CD4-positive, alpha-beta T cell treated with Interleukin-4 for 1 hour (primary cell): Measurements from ENCODE around the gene NBEAL2.

Experiments
- DNase-seq, 2 donors: peaks; one replicate each; pipeline ENCODE4 v3.0.0-alpha.2; 2020 to 2022

Gene NBEAL2

DNA sequence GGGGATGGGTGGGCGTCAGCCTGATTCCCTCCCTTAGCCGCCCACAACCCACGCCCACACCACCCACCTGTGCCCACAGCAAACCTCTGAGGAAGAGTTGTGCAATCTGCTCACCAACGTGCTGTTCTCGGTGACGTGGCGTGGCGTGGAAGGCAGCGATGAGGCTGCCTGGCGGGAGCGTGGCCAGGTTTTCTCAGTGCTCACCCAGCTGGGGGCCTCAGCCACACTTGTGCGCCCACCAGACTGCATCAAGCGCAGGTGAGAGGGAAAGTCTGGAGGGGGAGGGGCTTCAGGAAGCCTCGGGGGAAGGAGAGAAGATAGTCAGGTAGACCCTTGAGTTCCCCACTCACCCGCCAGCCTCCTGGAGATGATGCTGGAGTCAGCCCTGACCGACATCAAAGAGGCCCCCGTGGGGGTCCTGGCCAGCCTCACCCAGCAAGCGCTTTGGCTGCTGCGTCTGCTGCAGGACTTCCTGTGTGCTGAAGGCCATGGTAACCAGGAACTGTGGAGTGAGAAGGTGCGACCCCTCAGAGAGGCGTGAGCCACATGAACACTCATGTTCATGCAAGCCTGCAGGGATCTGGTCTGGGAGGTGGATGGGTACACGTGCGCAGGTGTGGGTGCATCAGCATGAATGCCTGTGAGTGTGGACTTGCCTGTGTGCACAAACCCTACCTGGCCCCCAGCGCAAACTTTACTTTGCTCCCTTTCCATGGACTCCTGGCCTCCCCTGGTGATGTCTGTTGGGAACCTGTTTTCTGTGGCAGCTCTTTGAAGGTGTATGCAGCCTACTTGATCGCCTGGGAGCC is 21.7 kb downstream of the NBEAL2 start:
- DNase-seq: no peak

DNA sequence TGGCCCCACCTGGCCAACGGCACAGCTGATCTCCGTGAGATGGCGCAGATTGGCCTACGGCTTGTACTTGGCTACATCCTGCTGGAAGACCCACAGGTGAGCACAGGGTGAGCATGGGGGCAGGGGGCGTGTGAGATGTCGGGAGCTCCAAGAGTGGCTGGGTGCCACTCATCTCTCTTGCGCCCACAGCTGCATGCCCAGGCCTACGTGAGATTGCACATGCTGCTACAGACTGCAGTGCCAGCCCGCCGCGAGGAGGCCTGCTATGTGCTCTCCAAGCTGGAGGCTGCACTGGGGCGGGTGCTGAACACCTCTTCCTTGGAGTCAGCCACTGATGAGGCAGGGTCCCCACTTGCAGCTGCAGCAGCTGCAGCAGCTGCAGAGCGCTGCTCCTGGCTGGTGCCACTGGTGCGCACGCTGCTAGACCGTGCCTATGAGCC is 22.3 kb downstream of the NBEAL2 start:
- DNase-seq: no peak

DNA sequence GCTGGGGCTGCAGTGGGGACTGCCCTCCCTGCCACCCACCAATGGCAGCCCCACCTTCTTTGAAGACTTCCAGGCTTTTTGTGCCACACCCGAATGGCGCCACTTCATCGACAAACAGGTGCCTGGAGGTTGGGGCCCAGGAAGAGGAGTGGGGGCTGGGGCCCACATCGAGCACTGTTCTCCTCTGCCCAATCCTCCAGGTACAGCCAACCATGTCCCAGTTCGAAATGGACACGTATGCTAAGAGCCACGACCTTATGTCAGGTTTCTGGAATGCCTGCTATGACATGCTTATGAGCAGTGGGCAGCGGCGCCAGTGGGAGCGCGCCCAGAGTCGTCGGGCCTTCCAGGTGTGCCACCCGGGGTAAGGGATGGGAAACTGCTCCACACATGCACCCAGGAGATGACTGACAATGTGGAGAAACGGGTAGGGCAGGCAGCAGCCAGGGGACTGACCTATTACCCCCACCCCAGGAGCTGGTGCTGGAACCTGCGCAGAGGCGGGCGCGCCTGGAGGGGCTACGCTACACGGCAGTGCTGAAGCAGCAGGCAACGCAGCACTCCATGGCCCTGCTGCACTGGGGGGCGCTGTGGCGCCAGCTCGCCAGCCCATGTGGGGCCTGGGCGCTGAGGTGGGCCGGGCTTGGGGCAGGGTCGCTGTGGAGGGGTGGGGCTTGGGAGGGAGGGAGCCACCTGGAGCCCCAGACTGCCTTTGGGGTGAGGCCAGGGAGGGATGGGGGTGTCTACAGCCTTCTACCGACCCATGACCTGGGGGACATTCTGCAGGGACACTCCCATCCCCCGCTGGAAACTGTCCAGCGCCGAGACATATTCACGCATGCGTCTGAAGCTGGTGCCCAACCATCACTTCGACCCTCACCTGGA is 22.9 kb downstream of the NBEAL2 start:
- DNase-seq: no peak

DNA sequence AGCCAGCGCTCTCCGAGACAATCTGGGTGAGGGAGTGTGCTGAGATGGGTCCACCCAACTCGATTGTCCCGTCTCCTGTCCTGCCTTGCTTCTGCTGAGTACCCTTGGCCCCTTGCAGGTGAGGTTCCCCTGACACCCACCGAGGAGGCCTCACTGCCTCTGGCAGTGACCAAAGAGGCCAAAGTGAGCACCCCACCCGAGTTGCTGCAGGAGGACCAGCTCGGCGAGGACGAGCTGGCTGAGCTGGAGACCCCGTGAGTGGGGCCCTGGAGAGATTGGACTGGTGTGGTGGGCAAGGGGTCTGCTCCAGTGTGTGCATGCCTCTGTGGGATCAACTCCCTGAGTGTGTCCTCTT is 23.6 kb downstream of the NBEAL2 start:
- DNase-seq: no peak

DNA sequence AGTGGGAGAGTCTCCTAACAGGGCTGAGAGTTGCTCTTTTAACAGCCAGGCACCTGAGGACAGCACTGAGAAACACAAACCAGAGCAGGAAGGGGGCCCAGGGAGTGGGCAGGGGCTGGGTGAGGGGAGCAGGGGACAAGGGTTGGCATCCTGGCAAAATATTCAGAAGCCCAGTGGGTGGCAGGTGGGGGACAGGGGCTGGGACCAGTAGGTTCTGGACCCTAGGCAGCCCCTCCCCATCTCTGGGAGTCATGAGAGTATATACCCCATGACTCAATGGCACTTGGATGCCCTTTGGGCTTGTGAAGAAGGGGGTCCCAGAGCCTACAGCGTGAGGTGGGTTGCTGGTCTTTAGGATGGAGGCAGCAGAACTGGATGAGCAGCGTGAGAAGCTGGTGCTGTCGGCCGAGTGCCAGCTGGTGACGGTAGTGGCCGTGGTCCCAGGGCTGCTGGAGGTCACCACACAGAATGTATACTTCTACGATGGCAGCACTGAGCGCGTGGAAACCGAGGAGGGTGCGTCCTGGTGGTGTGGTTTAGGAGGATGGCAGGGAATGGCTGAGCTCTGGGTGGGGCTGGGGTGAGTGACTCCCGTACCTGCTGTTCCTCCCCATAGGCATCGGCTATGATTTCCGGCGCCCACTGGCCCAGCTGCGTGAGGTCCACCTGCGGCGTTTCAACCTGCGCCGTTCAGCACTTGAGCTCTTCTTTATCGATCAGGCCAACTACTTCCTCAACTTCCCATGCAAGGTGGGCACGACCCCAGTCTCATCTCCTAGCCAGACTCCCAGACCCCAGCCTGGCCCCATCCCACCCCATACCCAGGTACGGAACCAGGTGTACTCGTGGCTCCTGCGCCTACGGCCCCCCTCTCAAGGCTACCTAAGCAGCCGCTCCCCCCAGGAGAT is 24.2 kb downstream of the NBEAL2 start:
- DNase-seq: no peak

DNA sequence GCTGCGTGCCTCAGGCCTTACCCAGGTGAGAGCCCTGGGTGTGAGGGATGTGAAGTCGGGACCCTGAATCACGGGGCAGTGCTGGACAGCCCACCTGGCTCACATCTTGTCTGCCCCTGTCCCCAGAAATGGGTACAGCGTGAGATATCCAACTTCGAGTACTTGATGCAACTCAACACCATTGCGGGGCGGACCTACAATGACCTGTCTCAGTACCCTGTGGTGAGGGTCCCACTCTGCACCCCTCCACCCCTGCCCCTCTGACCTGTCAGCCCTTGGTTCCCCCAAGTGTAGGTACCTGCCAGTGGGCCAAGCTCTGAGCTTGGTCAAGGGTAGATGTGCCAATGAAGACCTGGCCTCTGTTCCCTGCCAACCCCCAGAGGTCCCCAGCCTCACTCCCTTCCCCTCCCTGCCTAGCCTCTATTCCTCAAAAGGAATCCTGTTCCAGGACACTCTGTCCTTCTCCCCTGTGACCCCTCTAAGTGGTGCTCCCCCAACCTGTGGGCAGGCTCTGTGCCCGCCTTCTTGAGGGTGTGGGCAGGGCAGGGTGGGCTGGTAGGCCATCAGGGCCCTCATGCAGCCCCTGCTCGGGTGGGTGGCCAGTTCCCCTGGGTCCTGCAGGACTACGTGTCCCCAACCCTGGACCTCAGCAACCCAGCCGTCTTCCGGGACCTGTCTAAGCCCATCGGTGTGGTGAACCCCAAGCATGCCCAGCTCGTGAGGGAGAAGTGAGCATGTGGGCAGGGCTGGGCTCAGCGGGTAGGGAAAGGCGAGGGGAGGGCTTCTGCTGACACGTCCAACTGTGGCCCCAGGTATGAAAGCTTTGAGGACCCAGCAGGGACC is 25.1 kb downstream of the NBEAL2 start:
- DNase-seq: no peak

DNA sequence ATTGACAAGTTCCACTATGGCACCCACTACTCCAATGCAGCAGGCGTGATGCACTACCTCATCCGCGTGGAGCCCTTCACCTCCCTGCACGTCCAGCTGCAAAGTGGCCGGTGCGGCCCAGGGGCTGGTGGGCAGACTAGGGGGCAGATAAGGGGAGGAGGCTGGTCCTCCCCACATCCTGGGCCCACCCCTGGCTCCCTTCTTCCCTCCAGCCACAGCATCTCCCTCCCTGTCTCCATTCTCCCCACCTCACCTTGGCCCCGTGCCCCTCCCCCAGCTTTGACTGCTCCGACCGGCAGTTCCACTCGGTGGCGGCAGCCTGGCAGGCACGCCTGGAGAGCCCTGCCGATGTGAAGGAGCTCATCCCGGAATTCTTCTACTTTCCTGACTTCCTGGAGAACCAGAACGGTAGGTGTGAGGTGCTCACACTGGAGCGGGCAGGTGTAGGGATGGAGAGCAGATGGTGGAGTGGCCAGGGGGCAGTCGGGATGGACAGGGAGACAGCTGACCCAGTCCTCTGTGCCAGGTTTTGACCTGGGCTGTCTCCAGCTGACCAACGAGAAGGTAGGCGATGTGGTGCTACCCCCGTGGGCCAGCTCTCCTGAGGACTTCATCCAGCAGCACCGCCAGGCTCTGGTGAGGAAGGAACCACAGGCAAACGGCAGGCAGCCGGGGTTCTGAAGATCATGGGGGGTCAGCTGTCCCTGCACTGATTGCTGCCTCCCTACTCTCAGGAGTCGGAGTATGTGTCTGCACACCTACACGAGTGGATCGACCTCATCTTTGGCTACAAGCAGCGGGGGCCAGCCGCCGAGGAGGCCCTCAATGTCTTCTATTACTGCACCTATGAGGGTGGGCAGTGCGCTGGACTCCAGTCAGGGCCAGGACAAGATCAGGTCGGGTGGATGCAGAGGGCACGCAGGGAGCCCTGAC is 26.0 kb downstream of the NBEAL2 start:
- no peak for DNase-seq

DNA sequence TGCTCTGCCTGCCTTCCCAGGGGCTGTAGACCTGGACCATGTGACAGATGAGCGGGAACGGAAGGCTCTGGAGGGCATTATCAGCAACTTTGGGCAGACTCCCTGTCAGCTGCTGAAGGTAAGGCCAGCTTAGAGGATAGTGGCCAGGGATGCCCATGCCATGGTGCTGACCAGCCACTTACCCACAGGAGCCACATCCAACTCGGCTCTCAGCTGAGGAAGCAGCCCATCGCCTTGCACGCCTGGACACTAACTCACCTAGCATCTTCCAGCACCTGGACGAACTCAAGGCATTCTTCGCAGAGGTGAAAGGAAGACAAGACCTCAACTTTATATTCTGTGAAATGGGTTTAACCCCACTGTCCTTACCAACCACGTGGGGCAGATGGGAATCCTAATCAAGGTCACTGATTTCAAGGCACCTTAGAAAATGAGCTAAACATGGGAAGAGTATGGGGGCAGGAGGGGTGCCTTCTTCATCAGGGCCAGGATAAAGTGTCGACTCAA is 26.7 kb downstream of the NBEAL2 start:
- no peak for DNase-seq

DNA sequence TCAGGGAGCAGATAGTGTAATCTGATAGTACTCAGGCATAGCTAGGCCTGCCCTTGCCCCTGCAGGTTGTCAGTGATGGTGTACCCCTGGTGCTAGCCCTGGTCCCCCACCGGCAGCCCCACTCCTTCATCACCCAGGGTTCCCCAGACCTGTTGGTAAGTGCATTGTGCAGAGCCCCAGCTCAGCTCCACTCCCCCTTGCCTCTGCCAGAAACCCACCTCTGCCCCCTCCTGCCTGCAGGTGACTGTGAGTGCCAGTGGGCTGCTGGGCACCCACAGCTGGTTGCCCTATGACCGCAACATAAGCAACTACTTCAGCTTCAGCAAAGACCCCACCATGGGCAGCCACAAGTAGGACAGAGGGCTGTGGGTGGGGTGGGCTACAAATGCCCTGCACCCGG is 27.5 kb downstream of the NBEAL2 start:
- DNase-seq: peak in 1 of 2 donors; percentile 9

DNA sequence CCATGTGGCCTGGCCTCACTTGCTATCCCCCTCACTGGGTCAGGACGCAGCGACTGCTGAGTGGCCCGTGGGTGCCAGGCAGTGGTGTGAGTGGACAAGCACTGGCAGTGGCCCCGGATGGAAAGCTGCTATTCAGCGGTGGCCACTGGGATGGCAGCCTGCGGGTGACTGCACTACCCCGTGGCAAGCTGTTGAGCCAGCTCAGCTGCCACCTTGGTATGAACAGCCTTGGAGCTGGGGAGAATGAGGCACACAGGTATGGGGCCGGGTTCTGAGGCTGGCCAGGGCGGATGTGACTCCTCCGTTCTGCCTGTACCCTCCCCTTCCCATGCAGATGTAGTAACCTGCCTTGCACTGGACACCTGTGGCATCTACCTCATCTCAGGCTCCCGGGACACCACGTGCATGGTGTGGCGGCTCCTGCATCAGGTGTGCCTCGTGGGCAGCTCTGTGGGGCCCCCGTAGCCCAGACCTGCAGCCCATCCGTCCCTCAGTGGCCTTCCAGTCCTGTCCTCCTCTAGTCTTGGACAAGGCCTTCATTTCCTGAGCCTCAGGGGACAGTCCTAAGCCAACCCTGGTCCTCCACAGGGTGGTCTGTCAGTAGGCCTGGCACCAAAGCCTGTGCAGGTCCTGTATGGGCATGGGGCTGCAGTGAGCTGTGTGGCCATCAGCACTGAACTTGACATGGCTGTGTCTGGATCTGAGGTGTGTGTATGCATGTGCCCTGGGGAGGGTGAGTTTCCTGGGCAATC is 28.2 kb downstream of the NBEAL2 start:
- no peak for DNase-seq

DNA sequence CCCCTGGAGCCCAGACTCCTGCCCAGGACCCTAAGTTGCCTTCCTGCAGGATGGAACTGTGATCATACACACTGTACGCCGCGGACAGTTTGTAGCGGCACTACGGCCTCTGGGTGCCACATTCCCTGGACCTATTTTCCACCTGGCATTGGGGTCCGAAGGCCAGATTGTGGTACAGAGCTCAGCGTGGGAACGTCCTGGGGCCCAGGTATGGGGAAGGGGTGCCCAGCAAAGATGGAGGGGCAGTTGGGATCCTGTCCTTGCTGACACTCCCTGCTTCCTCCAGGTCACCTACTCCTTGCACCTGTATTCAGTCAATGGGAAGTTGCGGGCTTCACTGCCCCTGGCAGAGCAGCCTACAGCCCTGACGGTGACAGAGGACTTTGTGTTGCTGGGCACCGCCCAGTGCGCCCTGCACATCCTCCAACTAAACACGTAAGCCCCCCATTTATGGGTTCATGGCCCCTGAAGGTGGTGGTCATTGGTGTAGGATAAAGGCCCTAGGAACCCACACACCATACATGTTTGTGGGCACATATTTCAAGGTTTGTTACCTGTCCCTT is 28.8 kb downstream of the NBEAL2 start:
- DNase-seq: no peak

DNA sequence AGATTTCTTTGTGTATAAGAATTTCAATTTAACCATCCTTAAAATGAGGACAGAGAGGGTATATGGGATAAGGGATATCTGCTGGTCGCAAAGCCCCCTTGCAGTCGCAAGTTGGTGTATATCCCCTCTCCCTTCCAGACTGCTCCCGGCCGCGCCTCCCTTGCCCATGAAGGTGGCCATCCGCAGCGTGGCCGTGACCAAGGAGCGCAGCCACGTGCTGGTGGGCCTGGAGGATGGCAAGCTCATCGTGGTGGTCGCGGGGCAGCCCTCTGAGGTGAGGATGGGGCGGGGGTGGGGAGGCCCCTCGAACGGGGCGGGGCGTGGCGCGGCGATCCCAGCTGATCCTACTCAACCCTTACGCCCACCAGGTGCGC is 29.4 kb downstream of the NBEAL2 start:
- DNase-seq: no peak

DNA sequence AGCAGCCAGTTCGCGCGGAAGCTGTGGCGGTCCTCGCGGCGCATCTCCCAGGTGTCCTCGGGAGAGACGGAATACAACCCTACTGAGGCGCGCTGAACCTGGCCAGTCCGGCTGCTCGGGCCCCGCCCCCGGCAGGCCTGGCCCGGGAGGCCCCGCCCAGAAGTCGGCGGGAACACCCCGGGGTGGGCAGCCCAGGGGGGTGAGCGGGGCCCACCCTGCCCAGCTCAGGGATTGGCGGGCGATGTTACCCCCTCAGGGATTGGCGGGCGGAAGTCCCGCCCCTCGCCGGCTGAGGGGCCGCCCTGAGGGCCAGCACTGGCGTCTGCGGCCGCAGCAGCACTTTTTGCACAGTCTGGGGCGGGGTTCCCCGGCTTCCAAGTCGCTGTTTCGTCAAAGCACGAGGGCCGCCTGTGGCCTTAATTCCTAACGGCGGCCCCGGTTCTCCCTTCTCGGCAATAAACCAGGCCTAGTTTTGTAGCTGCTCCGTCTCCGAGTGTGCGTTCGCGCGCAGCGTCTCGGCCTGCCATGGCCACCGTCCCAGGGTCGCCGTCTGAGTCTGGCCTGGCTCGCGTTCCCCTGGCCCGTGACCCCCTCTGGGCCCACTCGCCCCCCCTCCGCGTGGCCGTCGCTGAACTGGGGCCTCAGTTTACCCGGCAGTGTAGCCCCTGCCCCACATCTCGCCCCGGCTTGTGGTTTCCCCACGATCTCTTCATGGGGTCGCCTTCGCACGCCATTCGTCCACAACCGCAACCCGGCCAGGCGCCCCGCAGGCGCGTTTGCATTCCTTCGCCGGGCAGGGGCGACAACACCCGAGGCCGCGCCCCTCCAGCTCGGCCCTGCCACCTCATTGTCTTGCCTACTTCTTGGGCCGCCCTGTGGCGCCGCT is 30.0 kb downstream of the NBEAL2 start:
- peak; percentile 80 to 90 for DNase-seq

DNA sequence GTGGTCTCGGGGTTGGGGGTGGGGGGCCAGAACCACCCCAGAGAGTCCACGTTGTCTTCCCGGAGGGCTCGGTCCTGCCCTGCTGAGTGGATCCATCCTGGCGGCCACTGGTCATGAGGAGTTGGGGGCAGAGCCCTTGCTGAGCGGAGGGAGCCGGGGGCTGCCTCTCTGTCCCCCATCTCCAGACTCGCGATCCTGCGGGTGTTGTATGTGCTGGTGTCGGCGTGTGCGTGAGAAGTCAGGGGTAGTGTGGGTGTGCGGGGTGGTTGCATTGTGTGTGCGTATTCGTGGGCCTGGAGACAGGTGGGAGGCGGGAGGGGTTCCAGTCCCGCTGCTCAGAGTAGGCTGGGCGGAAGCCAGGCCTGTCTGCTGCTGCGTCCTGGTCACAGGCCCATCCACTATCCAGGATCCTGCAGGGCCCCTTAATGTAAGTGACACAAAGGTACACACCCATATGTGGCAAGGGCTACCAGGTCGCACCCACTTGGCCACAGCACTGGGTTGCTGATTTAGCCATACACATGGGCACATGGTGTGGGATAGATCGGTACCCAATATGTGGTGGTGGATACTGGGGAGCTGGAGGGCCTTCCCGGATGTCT is 30.7 kb downstream of the NBEAL2 start:
- no peak for DNase-seq

DNA sequence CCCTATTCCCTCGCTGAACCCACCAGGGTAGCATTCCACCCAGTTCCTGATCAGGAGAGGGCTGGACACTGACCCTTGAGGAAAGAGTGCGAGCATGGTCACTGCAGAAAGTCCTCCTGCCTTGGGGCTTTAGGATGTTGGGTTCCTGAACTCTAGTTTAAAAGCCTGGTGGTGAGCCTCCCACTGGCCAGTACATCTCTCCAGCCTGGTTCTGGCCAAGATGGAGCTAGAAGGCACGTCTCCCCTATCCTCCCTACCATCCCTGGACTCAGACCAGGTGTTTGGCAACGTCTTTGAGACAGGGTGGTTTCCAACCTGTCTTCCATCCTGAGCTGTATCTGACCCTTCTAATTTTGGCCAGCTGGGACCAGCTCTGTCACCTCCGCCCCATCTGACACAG is 31.4 kb downstream of the NBEAL2 start:
- DNase-seq: no peak

DNA sequence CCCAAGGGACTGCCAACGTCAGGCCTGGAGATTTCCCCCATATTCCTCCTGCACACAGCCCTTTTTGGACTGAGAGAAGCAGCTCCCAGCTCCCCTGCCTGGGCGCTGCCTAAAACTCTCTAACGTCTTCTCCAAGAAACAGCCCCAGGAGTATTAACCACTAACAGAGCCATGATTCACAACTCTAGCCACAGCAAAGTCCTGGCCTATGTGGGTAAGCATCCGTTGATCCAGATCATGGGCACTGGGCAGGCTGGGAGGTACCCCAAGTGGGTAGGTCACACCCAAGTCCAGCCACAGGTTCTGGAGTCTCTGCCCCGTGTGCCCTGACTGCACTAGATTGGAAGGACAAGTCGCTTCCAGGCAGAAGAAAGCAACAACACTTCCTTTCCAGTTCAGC is 31.9 kb downstream of the NBEAL2 start:
- no peak for DNase-seq

DNA sequence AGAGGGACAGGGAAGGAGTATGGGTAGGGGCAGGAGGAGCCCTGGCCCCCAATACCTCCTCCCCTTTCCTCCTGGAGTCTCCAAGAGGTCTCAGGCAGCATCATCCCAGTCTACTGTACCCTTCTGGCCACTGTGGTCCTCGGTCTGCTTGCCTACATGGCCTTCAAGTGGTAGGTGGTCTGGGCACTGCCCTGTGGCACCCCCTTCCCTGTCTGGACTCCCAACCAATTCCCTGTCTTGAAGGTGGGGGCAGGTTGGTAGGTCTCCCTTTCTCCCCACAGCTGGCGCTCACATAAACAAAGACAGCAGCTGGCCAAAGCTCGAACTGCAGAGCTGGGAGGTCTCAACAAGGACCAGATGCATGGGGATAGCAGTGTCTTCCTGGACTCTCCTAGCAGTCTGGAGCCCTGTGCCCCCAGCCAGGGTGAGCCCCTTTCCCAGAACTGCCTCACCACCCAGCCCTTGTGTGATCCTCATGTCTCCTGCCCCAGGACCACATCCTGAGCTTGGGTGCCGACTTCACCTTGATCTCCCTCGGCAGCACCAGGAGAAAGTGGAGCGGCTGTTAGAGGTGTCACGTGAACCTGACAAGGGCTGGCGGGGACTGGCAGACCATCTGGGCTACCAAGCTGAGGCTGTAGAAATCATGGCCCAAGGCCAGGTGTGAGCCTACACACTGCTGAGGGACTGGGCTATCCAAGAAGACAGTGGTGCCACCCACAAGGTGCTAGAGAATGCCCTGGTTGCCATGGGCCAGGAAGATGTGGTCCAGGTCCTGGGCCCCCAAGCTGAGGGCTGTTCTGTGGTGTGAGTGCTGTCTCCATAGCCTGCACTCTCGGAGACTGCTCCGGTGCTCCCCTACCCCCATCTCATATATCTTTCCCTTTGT is 33.1 kb downstream of the NBEAL2 start:
- DNase-seq: no peak
